Large intestine (tissue), 3 donors: ENCODE data around the gene OXER1. TPM values are rescaled to one million over a fixed set of nuclear protein-coding genes. Genes with fewer than 3 reads are reported as not detected.

Source experiments
- DNase-seq, 2 donors: peaks; one replicate each; pipeline versions ENCODE4 v3.0.0 to v3.0.0-alpha.2; 2013
- H3K27ac ChIP-seq: one replicate; pipeline ENCODE4 v1.5.1; 2013; ENCODE audit warnings: low read length
- H3K27me3 ChIP-seq: 2 replicates; pipeline ENCODE4 v1.6.1; 2013; ENCODE audit warnings: low read length; ENCODE audit not compliant: control insufficient read depth, insufficient read depth
- H3K36me3 ChIP-seq: 2 replicates; pipeline ENCODE4 v1.6.1; 2013; ENCODE audit warnings: low read length; ENCODE audit not compliant: control insufficient read depth, insufficient read depth
- H3K4me1 ChIP-seq: one replicate; pipeline ENCODE4 v1.6.1; 2013; ENCODE audit warnings: low read length; ENCODE audit not compliant: control insufficient read depth, insufficient read depth
- H3K4me3 ChIP-seq: one replicate; pipeline ENCODE4 v1.5.1; 2013; ENCODE audit warnings: low read length
- H3K9me3 ChIP-seq: one replicate; pipeline ENCODE4 v1.6.1; 2013; ENCODE audit warnings: mild to moderate bottlenecking, low read depth, low read length, moderate library complexity; ENCODE audit not compliant: control insufficient read depth
- WGBS: methylation state at CpG from one replicate; pipeline ENCODE4 v1.1.5; 2013; ENCODE audit warnings: low lambda C conversion rate; ENCODE audit not compliant: insufficient coverage; 5-methylcytosine and 5-hydroxymethylcytosine counted together
- polyA plus RNA-seq: library from polyadenylated mRNA; unstranded; fragments of 120-200 nt; gene quantifications from one replicate; pipeline ENCODE4 v1.2.1, GENCODE V29; 2013

The OXER1 gene
- polyA plus RNA-seq, 1 donor = 12.2 TPM

DNA sequence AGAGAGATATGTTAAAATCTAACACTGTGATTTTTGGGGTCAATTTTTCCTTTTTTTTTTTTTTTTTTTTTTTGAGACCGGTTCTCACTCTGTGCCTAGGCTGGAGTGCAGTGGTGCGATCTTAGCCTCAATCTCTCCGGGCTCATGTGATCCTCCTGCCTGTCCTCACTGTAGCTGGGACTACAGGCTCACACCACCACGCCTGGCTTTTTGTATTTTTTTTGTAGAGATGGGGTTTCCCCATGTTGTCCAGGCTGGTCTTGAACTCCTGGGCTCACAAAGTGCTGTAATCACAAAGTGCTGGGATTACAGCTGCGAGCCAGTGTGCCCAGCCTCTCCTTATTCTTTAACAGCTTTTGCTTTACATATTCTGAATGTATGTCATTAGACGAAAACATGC lies 31.3 kb upstream of the OXER1 start:
- Histone ChIP-seq H3K36me3 (peaks cover 3% of the 10 kb centered on the region), H3K9me3 (no peaks in the 10 kb centered on the region), H3K4me1 (peaks cover 6% of the 10 kb centered on the region), H3K27me3 (no peaks in the 10 kb centered on the region), H3K4me3 (peak overlapping the region; percentile 94), H3K27ac (peak overlapping the region; percentile 99)
- DNase-seq = no peak
- WGBS = 83% methylated on average over 2 of the region's 6 CpGs

DNA sequence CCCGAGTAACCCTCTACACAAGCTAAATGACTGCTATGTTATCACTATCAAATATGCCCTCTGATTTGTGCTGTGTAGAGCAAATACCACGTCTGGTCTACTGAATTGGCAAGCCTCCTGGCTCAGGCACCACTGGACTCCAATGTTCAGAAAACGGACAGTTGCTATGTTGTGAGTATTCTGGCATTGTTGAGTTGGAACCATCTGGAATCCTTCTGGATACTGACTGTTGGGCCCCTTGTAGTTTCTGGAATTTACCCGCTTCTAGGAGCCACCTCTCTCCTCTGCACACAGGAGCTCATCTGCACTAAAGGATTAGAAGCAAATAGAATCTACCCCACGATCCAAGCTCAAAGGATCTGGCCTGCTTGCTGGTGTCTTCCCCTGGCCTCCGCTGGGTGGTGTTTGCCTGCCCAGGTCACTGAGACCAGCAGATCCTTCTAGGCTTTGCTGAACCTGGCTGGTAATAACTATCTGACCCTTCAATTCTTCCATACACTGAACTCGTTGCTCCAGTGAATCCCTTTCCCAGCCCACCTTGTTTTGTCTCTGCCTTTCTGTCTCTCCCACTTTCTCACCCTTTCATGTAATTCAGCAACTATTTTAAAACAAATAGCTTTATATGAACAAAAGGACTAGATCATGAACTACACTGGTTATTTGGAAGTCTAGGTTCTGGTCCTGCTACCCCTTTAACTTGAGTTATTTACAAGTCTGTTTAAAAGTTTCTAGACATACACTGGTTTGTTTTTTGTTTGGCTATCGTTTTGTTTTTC lies 30.5 kb upstream of the OXER1 start:
- 50% methylated on average over 2 of the region's 8 CpGs for WGBS
- peak overlapping the region; percentile 99 for H3K27ac ChIP-seq
- peak; percentile 47 to 71 for DNase-seq
- no peaks in the 10 kb centered on the region for H3K27me3 ChIP-seq
- no peaks in the 10 kb centered on the region for H3K9me3 ChIP-seq
- H3K4me3 ChIP-seq = peak overlapping the region; percentile 94
- H3K36me3 ChIP-seq = peaks cover 3% of the 10 kb centered on the region
- H3K4me1 ChIP-seq = peaks cover 6% of the 10 kb centered on the region

DNA sequence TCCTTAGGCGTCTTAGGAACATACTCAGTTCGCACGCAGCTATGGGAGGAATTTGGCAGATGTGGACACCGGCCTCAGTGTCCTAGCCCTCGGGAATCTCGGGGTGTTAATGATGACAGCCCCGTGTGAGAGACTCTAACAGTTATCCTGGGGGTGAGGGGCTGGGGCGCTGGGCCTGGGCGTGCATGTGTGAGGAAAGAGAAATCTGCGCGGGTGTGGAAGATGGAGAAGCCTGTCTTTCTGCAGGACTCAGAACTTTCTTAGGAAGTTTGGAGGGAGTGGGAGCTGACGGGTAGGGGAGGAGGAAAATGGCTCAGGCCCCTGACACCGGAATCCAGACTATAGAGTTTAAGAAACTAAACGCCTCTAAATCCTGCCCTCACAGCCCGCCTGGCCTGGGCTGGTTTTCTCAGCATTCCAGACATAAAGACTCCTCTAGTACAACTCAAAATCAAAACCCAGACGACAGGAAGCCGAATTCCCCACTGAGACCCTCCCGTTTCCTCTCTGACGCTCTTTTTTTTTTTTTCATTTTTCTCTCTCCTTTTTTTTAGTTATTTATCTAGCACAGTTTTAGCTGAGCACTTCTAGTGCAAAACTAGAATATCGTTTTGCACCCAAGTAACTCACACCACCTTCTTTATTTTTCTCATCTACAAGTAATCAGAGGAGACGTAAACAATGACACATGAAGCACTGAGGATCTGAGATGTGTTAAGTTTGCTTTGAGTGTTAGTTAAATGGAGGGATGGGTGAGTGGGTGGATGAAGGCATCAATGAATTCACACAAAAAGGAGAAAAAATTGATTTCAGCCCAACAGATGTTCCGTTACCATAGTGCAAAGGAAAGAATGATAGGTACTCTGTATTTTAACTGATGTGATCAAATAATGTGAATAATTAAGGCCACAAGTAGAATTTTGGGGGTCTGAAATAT lies 29.7 kb upstream of the OXER1 start:
- Histone ChIP-seq H3K27ac (peak overlapping the region; percentile 99), H3K4me3 (peak overlapping the region; percentile 94), H3K4me1 (peaks cover 6% of the 10 kb centered on the region), H3K27me3 (no peaks in the 10 kb centered on the region), H3K9me3 (no peaks in the 10 kb centered on the region), H3K36me3 (peaks cover 6% of the 10 kb centered on the region)
- WGBS = 34% methylated on average over 5 of the region's 22 CpGs
- DNase-seq = peak in 1 of 2 donors; percentile 71

DNA sequence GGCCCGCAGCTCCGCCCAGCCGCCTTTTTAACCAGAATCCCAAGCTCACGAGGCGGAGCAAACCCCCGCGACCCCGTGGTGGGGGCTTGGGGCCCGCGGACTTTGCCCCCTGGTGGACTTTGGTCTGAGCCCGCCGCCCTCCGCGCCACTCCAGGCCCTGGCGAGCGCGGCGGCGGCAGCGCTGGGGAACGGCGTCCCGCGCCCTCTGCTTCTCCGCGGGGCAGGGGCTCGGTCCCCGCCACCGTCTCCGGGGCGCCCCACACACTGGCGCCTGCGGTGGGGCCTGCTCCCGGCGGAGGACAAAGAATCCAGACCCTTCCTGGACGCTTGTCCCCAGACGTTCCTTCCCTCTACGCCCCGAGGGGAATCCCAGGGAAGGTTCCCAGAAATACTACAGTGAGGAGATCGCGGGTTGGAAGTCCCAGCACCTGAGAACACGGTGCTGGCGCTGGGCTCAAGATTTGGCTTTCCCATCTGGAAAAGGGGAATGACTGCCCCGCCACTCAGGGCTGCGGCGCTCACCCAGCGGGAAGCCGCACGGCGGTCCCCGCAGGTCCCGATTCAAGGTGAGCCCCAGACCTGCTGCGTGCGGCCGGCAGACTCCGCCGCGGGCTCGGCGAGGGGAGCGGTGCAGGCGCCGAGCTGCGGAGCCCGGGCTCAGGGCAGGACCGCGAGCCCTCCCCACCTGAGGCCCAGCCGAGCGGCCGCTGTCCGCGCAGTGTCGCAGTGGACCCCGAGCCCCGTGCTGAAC lies 28.8 kb upstream of the OXER1 start, which contains the start of gene HAAO:
TSS of gene HAAO (minus strand) at position 1 of the 751 bp plus-strand sequence. CDS start 47 bp downstream, outside the sequence.
- DNase-seq = peak; percentile 85 to 95
- H3K4me3 ChIP-seq = peak within 1 kb of the TSS; percentile 94
- H3K9me3 ChIP-seq = no peaks in the 10 kb centered on the region
- H3K27me3 ChIP-seq = no peaks in the 10 kb centered on the region
- peaks cover 6% of the 10 kb centered on the region for H3K36me3 ChIP-seq
- peaks cover 6% of the 10 kb centered on the region for H3K4me1 ChIP-seq
- H3K27ac ChIP-seq = peak within 1 kb of the TSS; percentile 99
- no CpG with 5 or more reads among the region's 75 CpGs for WGBS

DNA sequence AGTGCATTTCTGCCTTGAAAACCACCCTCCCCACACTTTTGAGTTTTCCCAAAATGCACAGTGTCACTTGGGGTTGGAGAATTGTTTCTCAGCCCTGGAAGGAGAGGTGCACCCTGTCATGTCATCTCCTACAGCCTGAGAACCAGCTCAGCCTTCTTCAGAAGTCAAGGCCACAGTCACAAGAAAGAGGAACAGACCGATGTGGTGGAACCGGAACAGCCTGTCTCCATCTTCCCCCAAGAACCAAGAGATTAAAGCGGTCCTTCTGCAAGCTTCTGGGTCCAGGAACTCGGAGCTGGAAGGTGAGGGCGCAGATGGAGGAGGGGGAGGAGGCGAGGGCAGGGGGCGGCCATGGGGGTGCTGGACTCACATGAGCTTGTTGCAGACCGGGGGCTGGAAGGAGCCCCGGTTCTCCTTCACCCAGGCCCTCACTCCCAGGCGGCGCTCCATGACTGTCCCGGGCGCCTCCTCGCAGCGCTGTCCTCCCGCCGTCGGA lies 28.2 kb upstream of the OXER1 start:
- H3K36me3 ChIP-seq = peaks cover 7% of the 10 kb centered on the region
- DNase-seq = no peak
- no peaks in the 10 kb centered on the region for H3K27me3 ChIP-seq
- peak overlapping the region; percentile 99 for H3K27ac ChIP-seq
- H3K4me1 ChIP-seq = peaks cover 6% of the 10 kb centered on the region
- peak overlapping the region; percentile 94 for H3K4me3 ChIP-seq
- WGBS = no CpG with 5 or more reads among the region's 18 CpGs
- no peaks in the 10 kb centered on the region for H3K9me3 ChIP-seq

DNA sequence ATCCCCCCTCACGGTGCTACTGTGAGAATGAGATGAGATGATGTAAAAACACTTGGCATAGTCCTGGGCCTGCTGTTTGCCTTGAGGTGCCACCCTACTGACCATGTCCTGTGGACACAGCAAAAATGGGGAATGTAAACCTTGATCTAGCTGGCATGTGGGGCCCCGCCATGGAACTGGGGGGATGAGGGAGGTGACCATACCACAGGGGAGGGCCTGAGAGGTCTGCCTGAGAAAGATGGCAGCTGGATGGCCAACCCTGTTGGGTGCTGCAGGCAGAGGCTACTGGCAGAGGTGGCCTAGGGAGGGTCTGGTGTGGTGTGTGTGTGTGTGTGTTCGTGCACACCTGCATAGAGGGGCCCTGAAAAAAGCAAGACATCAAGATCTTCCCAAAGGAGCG lies 27.7 kb upstream of the OXER1 start:
- Histone ChIP-seq H3K27me3 (no peaks in the 10 kb centered on the region), H3K4me3 (peak overlapping the region; percentile 94), H3K27ac (peak overlapping the region; percentile 99), H3K4me1 (peaks cover 6% of the 10 kb centered on the region), H3K36me3 (peaks cover 10% of the 10 kb centered on the region), H3K9me3 (no peaks in the 10 kb centered on the region)
- WGBS = no CpG with 5 or more reads among the region's 4 CpGs
- DNase-seq = no peak

DNA sequence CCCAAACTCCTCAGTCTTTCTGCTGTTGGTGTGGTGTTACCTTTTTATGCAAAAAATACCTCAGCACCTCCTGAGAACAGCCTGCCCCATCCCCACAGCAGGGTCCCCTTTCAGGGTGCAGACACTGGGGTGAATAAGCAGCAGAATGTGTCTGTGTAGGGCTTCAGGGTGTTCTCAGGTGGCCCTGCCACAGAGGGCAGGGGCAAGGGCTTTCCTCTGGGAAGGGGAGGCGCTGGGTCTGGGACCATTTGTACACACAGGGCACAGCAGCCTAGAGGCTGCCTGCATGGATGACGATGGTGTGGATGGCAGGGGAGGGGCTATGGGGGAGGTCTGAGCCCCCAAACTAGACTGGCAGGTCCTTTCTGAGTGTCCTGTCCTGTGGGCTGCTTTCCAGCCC lies 25.8 kb upstream of the OXER1 start:
- DNase-seq = no peak
- Histone ChIP-seq H3K36me3 (peaks cover 18% of the 10 kb centered on the region), H3K9me3 (no peaks in the 10 kb centered on the region), H3K4me3 (no peak overlapping the region), H3K27ac (no peak overlapping the region), H3K4me1 (peaks cover 3% of the 10 kb centered on the region), H3K27me3 (no peaks in the 10 kb centered on the region)
- WGBS = no CpG with 5 or more reads among the region's 2 CpGs

DNA sequence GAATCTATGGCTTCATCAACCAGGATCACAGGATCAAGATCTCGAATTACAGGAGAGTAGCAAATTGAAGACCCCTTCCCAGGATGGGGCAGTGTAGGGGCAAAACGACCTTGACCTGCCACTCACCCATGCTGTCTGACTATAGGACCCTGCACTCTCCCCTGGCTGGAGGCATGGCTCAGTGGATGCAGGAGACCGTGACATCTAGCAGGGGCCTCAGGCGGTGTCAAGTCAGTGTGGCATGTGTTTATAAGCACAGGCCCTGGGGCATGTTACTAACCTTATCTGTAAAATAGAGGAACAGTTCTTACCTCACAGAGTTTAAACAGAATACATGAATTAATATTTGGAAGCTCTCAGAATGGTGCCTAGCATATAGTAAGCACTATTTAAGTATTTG lies 24.9 kb upstream of the OXER1 start:
- no peaks in the 10 kb centered on the region for H3K9me3 ChIP-seq
- no peak for DNase-seq
- H3K27ac ChIP-seq = no peak overlapping the region
- peaks cover 22% of the 10 kb centered on the region for H3K36me3 ChIP-seq
- H3K27me3 ChIP-seq = no peaks in the 10 kb centered on the region
- H3K4me1 ChIP-seq = peaks cover 3% of the 10 kb centered on the region
- H3K4me3 ChIP-seq = no peak overlapping the region
- no CpG with 5 or more reads among the region's 4 CpGs for WGBS

DNA sequence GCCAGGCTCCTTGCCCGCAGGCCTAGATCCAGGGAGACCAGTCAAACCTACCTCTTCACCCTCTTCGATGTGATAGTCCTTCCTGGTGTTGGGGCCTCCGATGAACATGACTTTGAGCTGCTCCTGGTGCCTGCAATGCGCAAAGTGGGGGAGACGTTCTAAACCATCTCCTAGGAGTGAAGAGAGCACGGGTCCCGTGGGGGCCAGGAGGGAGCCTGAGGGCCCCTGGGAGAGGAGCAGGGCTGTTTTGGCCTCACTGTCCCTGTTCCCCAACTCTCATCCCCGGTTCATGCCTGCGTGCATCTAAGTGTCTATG lies 24.5 kb upstream of the OXER1 start:
- Histone ChIP-seq H3K9me3 (no peaks in the 10 kb centered on the region), H3K36me3 (peaks cover 26% of the 10 kb centered on the region), H3K27me3 (no peaks in the 10 kb centered on the region), H3K4me1 (peaks cover 3% of the 10 kb centered on the region), H3K4me3 (no peak overlapping the region), H3K27ac (no peak overlapping the region)
- WGBS = no CpG with 5 or more reads among the region's 9 CpGs
- no peak for DNase-seq
